Peyer's patch (tissue), 4 donors: Measurements from ENCODE around the gene AGPAT1. TPM values are rescaled to one million over a fixed set of nuclear protein-coding genes. Genes with fewer than 3 reads are reported as not detected.
A peak's percentile ranks its signal among the peaks of the same experiment; 100 is the strongest.

ENCODE experiments used
- DNase-seq, 3 donors: peaks; one replicate each; pipeline ENCODE4 v3.0.0-alpha.2; 2017 to 2019
- H3K27ac ChIP-seq, 4 donors: fragments of 200-600 bp; sonication (generic); one replicate each; pipeline ENCODE4 v1.5.1; 2016 to 2019
- H3K27me3 ChIP-seq, 2 donors: fragments of 200-600 bp; sonication (generic); one replicate each; pipeline ENCODE4 v1.5.1; 2019
- H3K36me3 ChIP-seq, 3 donors: fragments of 200-600 bp; sonication (generic); one replicate each; pipeline ENCODE4 v1.5.1; 2016 to 2019
- H3K4me1 ChIP-seq, 4 donors: fragments of 200-600 bp; sonication (generic); one replicate each; pipeline ENCODE4 v1.5.1; 2016 to 2019
- H3K4me3 ChIP-seq, 4 donors: fragments of 200-600 bp; sonication (generic); 1 replicate in 3 of 4; 2 replicates in 1 of 4; pipeline ENCODE4 v1.5.1; 2016 to 2019; ENCODE audit warnings: mild to moderate bottlenecking in 1 of 4
- H3K9me3 ChIP-seq, 4 donors: fragments of 200-600 bp; sonication (generic); one replicate each; pipeline ENCODE4 v1.5.1; 2016 to 2019; ENCODE audit warnings: mild to moderate bottlenecking in 1 of 4
- CTCF ChIP-seq, 6 experiments: fragments of 450-650 bp in 4 of 6; fragments of 200-600 bp in 2 of 6; sonication (generic) in 1 of 6; IDR thresholded peaks; one replicate each; pipeline ENCODE4 v1.5.1; 2017 to 2019; ENCODE audit warnings: antibody characterized with exemption in 6 of 6, mild to moderate bottlenecking in 3 of 6, moderate library complexity in 1 of 6
- POLR2A ChIP-seq, 2 donors: fragments of 450-650 bp; IDR thresholded peaks; one replicate each; pipeline ENCODE4 v1.5.1; 2017; ENCODE audit warnings: antibody characterized with exemption in 2 of 2, mild to moderate bottlenecking in 2 of 2, moderate library complexity in 2 of 2
- total RNA-seq, 4 donors: library from RNA; depleted of rRNA; stranded (reverse); fragments of >200 nt; gene quantifications; one replicate each; pipeline ENCODE4 v1.1.0, GENCODE V29; 2016

The AGPAT1 gene
- total RNA-seq, 4 donors from 2014 or later, result 28.9 to 140 (median 90.7) TPM

GRCh38 chr6:32191696-32192607 is 16.1 kb upstream of the AGPAT1 start:
- Histone ChIP-seq H3K4me3 (peak overlapping the region; percentile 51 to 92 (median 69)), H3K27me3 (no peaks in the 10 kb centered on the region), H3K36me3 (peaks cover 0 to 10% (median 0%) of the 10 kb centered on the region in 3 donors), H3K4me1 (peaks cover 3 to 57% (median 12%) of the 10 kb centered on the region in 4 donors), H3K27ac (peak overlapping the region; percentile 90 to 98 (median 94)), H3K9me3 (no peaks in the 10 kb centered on the region)
- TF ChIP-seq CTCF (IDR thresholded peaks at IDR 0.05) (no peak), POLR2A (IDR thresholded peaks at IDR 0.05) (no peak)
- DNase-seq, result no peak

GRCh38 chr6:32190911-32191677 is 15.2 kb upstream of the AGPAT1 start:
- H3K4me3 ChIP-seq, result peak overlapping the region; percentile 59 to 92 (median 76)
- DNase-seq, result no peak
- H3K4me1 ChIP-seq, result peaks cover 3 to 57% (median 12%) of the 10 kb centered on the region in 4 donors
- H3K27ac ChIP-seq, result peak overlapping the region; percentile 90 to 98 (median 94)
- no peak for TF ChIP-seq CTCF (IDR thresholded peaks at IDR 0.05)
- no peak for TF ChIP-seq POLR2A (IDR thresholded peaks at IDR 0.05)
- H3K36me3 ChIP-seq, result peaks cover 0 to 19% (median 0%) of the 10 kb centered on the region in 3 donors
- H3K27me3 ChIP-seq, result no peaks in the 10 kb centered on the region
- H3K9me3 ChIP-seq, result no peaks in the 10 kb centered on the region

DNA sequence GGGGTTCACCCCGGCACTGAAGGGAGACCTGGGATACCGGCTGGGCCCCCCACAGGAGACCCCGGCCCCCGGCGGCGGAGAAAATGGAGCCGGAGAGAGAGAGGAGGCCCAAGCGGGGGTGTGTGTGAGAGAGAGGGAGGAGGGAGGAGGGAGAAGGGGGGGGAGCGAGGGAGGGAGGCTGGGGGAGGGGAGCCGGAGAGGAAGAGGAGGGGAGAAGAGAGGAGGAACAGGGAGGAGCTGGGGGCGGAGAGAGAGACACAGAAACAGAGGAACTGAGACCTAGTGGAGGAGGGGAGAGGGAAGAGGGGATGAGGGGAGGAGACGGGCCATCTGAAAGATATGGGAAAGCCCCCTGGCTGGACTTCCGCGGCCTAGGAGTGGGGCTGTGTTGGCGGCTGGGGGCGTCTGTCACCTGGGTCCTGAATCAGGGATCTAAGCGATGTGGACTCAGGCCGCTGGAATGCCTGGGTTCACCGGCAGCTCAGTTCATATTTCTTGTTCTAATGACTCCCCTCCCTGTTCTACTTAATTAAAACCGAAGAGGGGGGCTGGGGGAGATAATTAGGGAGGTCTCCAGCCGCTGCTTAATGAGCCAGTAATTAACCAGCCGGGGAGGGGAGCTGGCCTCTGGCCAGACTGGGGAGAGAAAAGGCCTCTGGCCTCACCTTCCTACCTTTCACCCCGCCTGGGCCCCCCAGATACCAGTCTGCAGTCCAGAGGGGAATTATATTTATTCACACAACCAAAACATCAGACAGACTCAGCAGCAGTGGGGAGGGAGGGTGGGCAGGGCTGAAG is 14.4 kb upstream of the AGPAT1 start, which contains the start of gene PBX2:
TSS of gene PBX2 (minus strand) at position 149 of the 798 bp plus-strand sequence. CDS start 287 bp downstream, outside the sequence.
- peak within 1 kb of the TSS; percentile 90 to 98 (median 94) for H3K27ac ChIP-seq
- DNase-seq, result peak; percentile 90 to 97 (median 96)
- peaks cover 0 to 23% (median 0%) of the 10 kb centered on the region in 3 donors for H3K36me3 ChIP-seq
- H3K4me1 ChIP-seq, result peaks cover 3 to 62% (median 12%) of the 10 kb centered on the region in 4 donors
- TF ChIP-seq CTCF (IDR thresholded peaks at IDR 0.05) (no peak), POLR2A (IDR thresholded peaks at IDR 0.05) (peak; percentile 24 to 78)
- no peaks in the 10 kb centered on the region for H3K27me3 ChIP-seq
- peak within 1 kb of the TSS; percentile 59 to 92 (median 76) for H3K4me3 ChIP-seq
- no peaks in the 10 kb centered on the region for H3K9me3 ChIP-seq

DNA sequence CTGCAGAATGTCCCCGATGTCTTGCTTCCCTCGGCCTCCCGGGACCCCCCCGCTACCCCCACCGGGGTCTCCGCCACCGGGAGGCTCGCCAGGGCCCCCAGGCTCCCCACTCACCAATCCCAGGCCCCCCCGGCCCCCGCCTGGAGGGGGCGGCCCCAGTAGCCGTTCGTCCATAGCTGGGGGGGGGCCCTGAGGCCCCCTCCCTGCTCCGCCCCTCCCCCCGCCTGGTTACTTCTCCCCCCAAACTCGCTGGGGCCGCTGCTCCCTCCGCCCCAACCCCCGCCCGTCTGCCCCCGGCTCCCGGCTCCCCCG is 13.8 kb upstream of the AGPAT1 start:
- Histone ChIP-seq H3K4me1 (peaks cover 1 to 56% (median 12%) of the 10 kb centered on the region in 4 donors), H3K4me3 (peak overlapping the region; percentile 59 to 92 (median 76)), H3K9me3 (no peaks in the 10 kb centered on the region), H3K27me3 (no peaks in the 10 kb centered on the region), H3K36me3 (peaks cover 0 to 23% (median 0%) of the 10 kb centered on the region in 3 donors), H3K27ac (peak overlapping the region; percentile 90 to 98 (median 94))
- no peak for DNase-seq
- TF ChIP-seq POLR2A (IDR thresholded peaks at IDR 0.05) (no peak), CTCF (IDR thresholded peaks at IDR 0.05) (no peak)
